H1 (cell line): ENCODE results near the gene GNAI1. TPM values are rescaled to one million over a fixed set of nuclear protein-coding genes. Genes with fewer than 3 reads are reported as not detected.

Source experiments
- CTCF ChIA-PET: fragments of 300-600 bp; sonication (Branson Sonifier 250); formaldehyde crosslinking; loops from one replicate; lab custom pipeline; 2021; ENCODE audit not compliant: partially characterized antibody; lab: Charles Lee
- POLR2A ChIA-PET: fragments of 300-600 bp; sonication (Branson Sonifier 250); formaldehyde crosslinking; loops from one replicate; lab custom pipeline; 2021; ENCODE audit warnings: inconsistent platforms; ENCODE audit not compliant: partially characterized antibody; lab: Charles Lee
- DNase-seq, 2 experiments: peaks; one replicate each; pipeline versions ENCODE4 v3.0.0 to v3.0.0-alpha.2; 2010 to 2022; ENCODE audit warnings: low spot score in 2 of 2, low read depth in 1 of 2, mixed read lengths in 1 of 2
- FAIRE-seq: peaks from 2 replicates; lab custom pipeline; 2011; peaks lifted over from hg19 to GRCh38; lab: Jason Lieb, UNC
- H2AFZ ChIP-seq: 2 replicates; pipeline ENCODE4 v1.8.1; 2012; ENCODE audit warnings: low read length, inconsistent platforms
- H2AK5ac ChIP-seq: 2 replicates; pipeline ENCODE4 v1.6.1; 2013; ENCODE audit warnings: low read depth, low read length
- H2BK120ac ChIP-seq: replicated peaks from 2 replicates; pipeline ENCODE3; 2013; ENCODE audit warnings: low read depth, low read length, inconsistent platforms
- H2BK12ac ChIP-seq: 2 replicates; pipeline ENCODE4 v1.6.1; 2013; ENCODE audit warnings: low read depth, low read length
- H2BK15ac ChIP-seq: 2 replicates; pipeline ENCODE4 v1.6.1; 2013; ENCODE audit warnings: low read length
- H2BK20ac ChIP-seq: 2 replicates; pipeline ENCODE4 v1.6.1; 2013; ENCODE audit warnings: low read length
- H2BK5ac ChIP-seq: 2 replicates; pipeline ENCODE4 v1.6.1; 2013; ENCODE audit warnings: low read depth, low read length
- H3K14ac ChIP-seq: 2 replicates; pipeline ENCODE4 v1.6.1; 2013; ENCODE audit warnings: inconsistent platforms; ENCODE audit not compliant: insufficient read length
- H3K18ac ChIP-seq: 2 replicates; pipeline ENCODE4 v1.6.1; 2013; ENCODE audit warnings: low read length; ENCODE audit errors: extremely low read depth
- H3K23ac ChIP-seq: 2 replicates; pipeline ENCODE4 v1.6.1; 2013; ENCODE audit warnings: inconsistent platforms; ENCODE audit not compliant: insufficient read length
- H3K23me2 ChIP-seq: 2 replicates; pipeline ENCODE4 v1.6.1; 2013; ENCODE audit warnings: low read depth, low read length
- H3K27ac ChIP-seq: 2 replicates; pipeline ENCODE4 v1.6.1; 2011; ENCODE audit warnings: low read depth, low read length, inconsistent platforms
- H3K27me3 ChIP-seq, 4 experiments: replicated peaks in 1 of 4; 1 replicate in 1 of 4; 2 replicates in 3 of 4; pipeline versions ENCODE4 v1.6.1 to v1.8.1; 2011 to 2013; ENCODE audit warnings: low read length in 3 of 4, mild to moderate bottlenecking in 3 of 4, inconsistent platforms in 2 of 4, mixed read lengths in 2 of 4, moderate library complexity in 1 of 4; ENCODE audit not compliant: control insufficient read depth in 3 of 4, insufficient read depth in 3 of 4; ENCODE audit errors: extremely low read depth in 1 of 4
- H3K36me3 ChIP-seq, 4 experiments: 2 replicates each; pipeline versions ENCODE4 v1.6.1 to v1.8.1; 2011 to 2013; ENCODE audit warnings: mild to moderate bottlenecking in 4 of 4, low read length in 3 of 4, moderate library complexity in 2 of 4, control low read depth in 1 of 4, inconsistent platforms in 1 of 4; ENCODE audit not compliant: insufficient read depth in 4 of 4, control insufficient read depth in 2 of 4
- H3K4ac ChIP-seq: replicated peaks from 2 replicates; pipeline ENCODE3; 2013; ENCODE audit warnings: low read length, low read depth, mixed read lengths, inconsistent platforms; ENCODE audit not compliant: insufficient read length
- H3K4me1 ChIP-seq, 4 experiments: replicated peaks in 1 of 4; 1 replicate in 1 of 4; 2 replicates in 3 of 4; pipeline versions ENCODE4 v1.6.1 to v1.8.1; 2011 to 2013; ENCODE audit warnings: low read length in 3 of 4, inconsistent platforms in 2 of 4, mixed read lengths in 1 of 4; ENCODE audit not compliant: insufficient read depth in 4 of 4, control insufficient read depth in 3 of 4
- H3K4me2 ChIP-seq, 2 experiments: 2 replicates each; pipeline versions ENCODE4 v1.6.1 to v1.8.1; 2011 to 2013; ENCODE audit warnings: low read depth in 2 of 2, low read length in 2 of 2, control low read depth in 1 of 2, inconsistent platforms in 1 of 2, mild to moderate bottlenecking in 1 of 2; ENCODE audit not compliant: insufficient read depth in 1 of 2
- H3K4me3 ChIP-seq, 4 experiments: fragments of 200-600, 300-600 bp in 1 of 4; sonication (generic), shearing (Covaris generic), sonication (Bioruptor Twin) in 1 of 4; 2 replicates each; pipeline versions ENCODE4 v1.5.1 to v1.8.1; 2011 to 2016; ENCODE audit warnings: low read length in 4 of 4, low read depth in 3 of 4, control low read depth in 2 of 4, inconsistent platforms in 2 of 4, mild to moderate bottlenecking in 2 of 4, mixed read lengths in 1 of 4, moderate library complexity in 1 of 4; ENCODE audit not compliant: insufficient read depth in 2 of 4; ENCODE audit errors: extremely low read depth in 1 of 4
- H3K56ac ChIP-seq: replicated peaks from 2 replicates; pipeline ENCODE3; 2013; ENCODE audit warnings: low read depth, mild to moderate bottlenecking, mixed read lengths, low read length, inconsistent platforms; ENCODE audit not compliant: insufficient read length
- H3K79me1 ChIP-seq: 2 replicates; pipeline ENCODE4 v1.6.1; 2013; ENCODE audit warnings: low read depth, low read length, control low read depth
- H3K79me2 ChIP-seq, 2 experiments: 2 replicates each; pipeline versions ENCODE4 v1.6.1 to v1.8.1; 2012 to 2013; ENCODE audit warnings: low read length in 2 of 2, mild to moderate bottlenecking in 2 of 2, inconsistent platforms in 1 of 2; ENCODE audit not compliant: insufficient read depth in 2 of 2, control insufficient read depth in 1 of 2
- H3K9ac ChIP-seq, 4 experiments: replicated peaks in 1 of 4; 1 replicate in 1 of 4; 2 replicates in 3 of 4; pipeline versions ENCODE4 v1.6.1 to v1.8.1; 2011 to 2013; ENCODE audit warnings: low read depth in 3 of 4, low read length in 3 of 4, control low read depth in 2 of 4, mild to moderate bottlenecking in 2 of 4, moderate library complexity in 2 of 4, inconsistent platforms in 1 of 4; ENCODE audit errors: extremely low read depth in 1 of 4
- H3K9me3 ChIP-seq, 2 experiments: 2 replicates each; pipeline versions ENCODE4 v1.6.1 to v1.8.1; 2012 to 2013; ENCODE audit warnings: mild to moderate bottlenecking in 2 of 2, moderate library complexity in 2 of 2, control low read depth in 1 of 2, inconsistent platforms in 1 of 2, low read depth in 1 of 2, low read length in 1 of 2, mixed read lengths in 1 of 2; ENCODE audit not compliant: insufficient read depth in 2 of 2
- H4K20me1 ChIP-seq, 2 experiments: replicated peaks in 1 of 2; 2 replicates each; pipeline versions ENCODE3 to v1.8.1; 2011 to 2013; ENCODE audit warnings: inconsistent platforms in 2 of 2, low read length in 2 of 2, mild to moderate bottlenecking in 1 of 2; ENCODE audit not compliant: insufficient read depth in 2 of 2, control insufficient read depth in 1 of 2
- H4K5ac ChIP-seq: 2 replicates; pipeline ENCODE4 v1.6.1; 2013; ENCODE audit warnings: low read length, low read depth, mixed read lengths, inconsistent platforms; ENCODE audit not compliant: insufficient read length
- H4K8ac ChIP-seq: 2 replicates; pipeline ENCODE4 v1.8.0; 2013; ENCODE audit warnings: mild to moderate bottlenecking, moderate library complexity, low read length, inconsistent platforms; ENCODE audit not compliant: insufficient read depth; ENCODE audit errors: extremely low read depth
- H4K91ac ChIP-seq: replicated peaks from 2 replicates; pipeline ENCODE3; 2013; ENCODE audit warnings: low read length, mixed read lengths, inconsistent platforms; ENCODE audit not compliant: insufficient read length
- BACH1 ChIP-seq: IDR thresholded peaks from 2 replicates; pipeline ENCODE4 v1.6.1; 2012; ENCODE audit warnings: low read length, improper control_type of control experiment
- CEBPB ChIP-seq: IDR thresholded peaks from 2 replicates; pipeline ENCODE4 v1.6.1; 2012; ENCODE audit warnings: low read depth, low read length
- WGBS, 2 experiments: shearing (Covaris generic) in 1 of 2; methylation state at CpG; one replicate each; pipeline versions ENCODE4 v1.1.6 to v1.1.7; 2013 to 2015; ENCODE audit warnings: low lambda C conversion rate in 2 of 2, mixed read lengths in 2 of 2, inconsistent platforms in 1 of 2, low coverage in 1 of 2, missing lambda C conversion rate in 1 of 2; ENCODE audit not compliant: insufficient replicate concordance in 2 of 2, insufficient coverage in 1 of 2, insufficient read length in 1 of 2; ENCODE audit errors: extremely low coverage in 1 of 2, missing lambda C conversion rate in 1 of 2; 5-methylcytosine and 5-hydroxymethylcytosine counted together
- polyA plus RNA-seq, 7 experiments: library from polyadenylated mRNA; depleted of rRNA in 3 of 7; stranded (reverse) in 5 of 7; unstranded in 2 of 7; fragments of >200 nt in 5 of 7; fragments of 200-250 nt in 2 of 7; gene quantifications; 1 replicate in 5 of 7; 2 replicates in 1 of 7; 4 replicates in 1 of 7; pipeline versions ENCODE4 v1.2.1 to v1.2.3, GENCODE V29; 2011 to 2013; ENCODE audit warnings: missing spikeins in 2 of 7, mixed read lengths in 2 of 7
- total RNA-seq: library from RNA; stranded (reverse); fragmentation: NEBNext Ultra II Directional; extraction: Animal tissue kit (Norgen Biotek cat#: 25700); gene quantifications from 2 replicates; pipeline ENCODE4 v1.2.1, GENCODE V29; 2021

GNAI1 gene
- total and polyA plus RNA-seq, 2 of the 8 experiments (the other 6 are each of a cell fraction or from before 2014, with no cell fraction given) = 8.0 to 29.5 TPM

GRCh38 chr7:80127412-80128160 is 7.0 kb upstream of the GNAI1 start:
- Histone ChIP-seq H2BK12ac (peak overlapping the region; percentile 77; the same call in 1 of the 2 replicates), H3K4me2 (peak overlapping the region; percentile 48 to 61), H3K4ac (no peak overlapping the region), H2BK5ac (no peak overlapping the region), H3K23ac (no peak overlapping the region), H3K4me3 (peak overlapping the region in 1 of 4 experiments; percentile 43; a peak in 2 of 8 replicates), H4K8ac (no peak overlapping the region), H3K27me3 (peaks cover 7 to 31% (median 21%) of the 10 kb centered on the region in 4 experiments; a peak in 6 of 7 replicates), H2AK5ac (no peak overlapping the region; the same call in 1 of the 2 replicates), H3K14ac (no peak overlapping the region), H2BK20ac (0 out of 2 replicates have a peak overlapping the region, but pooled peaks have one; percentile 26), H3K27ac (no peak overlapping the region), H4K91ac (no peak overlapping the region), H4K5ac (no peak overlapping the region), H3K79me1 (no peaks in the 10 kb centered on the region), H4K20me1 (no peaks in the 10 kb centered on the region), H3K9ac (no peak overlapping the region), H2BK15ac (no peak overlapping the region), H2AFZ (no peak overlapping the region), H3K23me2 (peaks cover 2% of the 10 kb centered on the region; the same call in 1 of the 2 replicates), H3K9me3 (no peaks in the 10 kb centered on the region), H3K79me2 (no peaks in the 10 kb centered on the region), H3K36me3 (no peaks in the 10 kb centered on the region), H3K56ac (no peak overlapping the region), H3K4me1 (peaks cover 1 to 16% (median 10%) of the 10 kb centered on the region in 4 experiments; a peak in 5 of 7 replicates), H3K18ac (no peak overlapping the region; the same call in 1 of the 2 replicates), H2BK120ac (no peak overlapping the region)
- POLR2A ChIA-PET = no interaction called here
- FAIRE-seq (peak; percentile 97), DNase-seq (peak in 1 of 2 experiments; percentile 38)
- WGBS, 2 experiments = 94% methylated on average over 1 of the region's 1 CpG; no CpG with 5 or more reads in 1 of the 2 experiments
- CTCF ChIA-PET = interaction anchor here (0.8 to 1.4 kb wide), 5 partner anchors 28 to 53 kb away, joined by 3 to 6 read pairs (median 3); no protein-coding TSS in a partner anchor
- no peak for TF ChIP-seq CEBPB
- TF ChIP-seq BACH1 = no peak
